HepG2 (cell line): Measurements from ENCODE around the gene NFS1. TPM values are rescaled to one million over a fixed set of nuclear protein-coding genes. Genes with fewer than 3 reads are reported as not detected.

Experiments
- ARID2 ChIP-seq: sonication (generic); formaldehyde crosslinking; IDR thresholded peaks from 2 replicates; pipeline ENCODE4 v1.8.1; 2022; ENCODE audit warnings: mild to moderate bottlenecking, missing genetic modification reagents, borderline replicate concordance
- FLYWCH1 ChIP-seq: sonication (generic); formaldehyde crosslinking; IDR thresholded peaks from 2 replicates; pipeline ENCODE4 v1.8.1; 2023; ENCODE audit warnings: mild to moderate bottlenecking, missing genetic modification reagents
- HCFC1 ChIP-seq: fragments of 150-350 bp; IDR thresholded peaks from 2 replicates; pipeline ENCODE4 v1.6.1; 2014; ENCODE audit warnings: low read depth, low read length
- MIXL1 ChIP-seq: IDR thresholded peaks from 2 replicates; pipeline ENCODE4 v1.6.1; 2016
- RFX1 ChIP-seq: fragments of 450-650 bp; IDR thresholded peaks from 2 replicates; pipeline ENCODE4 v1.6.1; 2017
- U2AF2 ChIP-seq: fragments of 200-400 bp; formaldehyde crosslinking; IDR thresholded peaks from 2 replicates; pipeline ENCODE4 v1.6.1; 2017; ENCODE audit warnings: low read depth, mild to moderate bottlenecking, low read length
- ZBTB42 ChIP-seq: sonication (generic); formaldehyde crosslinking; IDR thresholded peaks from 2 replicates; pipeline ENCODE4 v1.5.0; 2020; ENCODE audit warnings: mild to moderate bottlenecking, missing genetic modification reagents
- ZNF451 ChIP-seq: sonication (generic); formaldehyde crosslinking; IDR thresholded peaks from 2 replicates; pipeline ENCODE4 v1.5.0; 2020; ENCODE audit warnings: mild to moderate bottlenecking, missing genetic modification reagents
- ZNF761 ChIP-seq: sonication (generic); formaldehyde crosslinking; conservative IDR thresholded peaks from 2 replicates; pipeline ENCODE4 v1.4.0; 2020; ENCODE audit warnings: mild to moderate bottlenecking, missing genetic modification reagents
- polyA plus RNA-seq, 8 experiments: library from polyadenylated mRNA; depleted of rRNA in 3 of 8; stranded (reverse) in 7 of 8; unstranded in 1 of 8; fragments of >200 nt; fragmentation: Illumina TruSeq in 4 of 8; extraction: Trizol in 4 of 8; gene quantifications; 2 replicates each; pipeline versions ENCODE4 v1.2.1 to v1.2.3, GENCODE V29; 2011 to 2016; ENCODE audit warnings: low read depth in 4 of 8, missing spikeins in 1 of 8, mixed read lengths in 1 of 8; ENCODE audit not compliant: insufficient read depth in 1 of 8
- total RNA-seq, 5 experiments: library from RNA; depleted of rRNA; stranded (reverse); fragments of >200 nt; fragmentation: Illumina TruSeq; extraction: Trizol; gene quantifications; 2 replicates each; pipeline ENCODE4 v1.2.3, GENCODE V29; 2016; ENCODE audit warnings: low read depth in 1 of 5
- TF ChIP-seq, protein P1 (sequence below): IDR thresholded peaks from 2 replicates; pipeline ENCODE4 v1.6.1; 2012; ENCODE audit warnings: inconsistent platforms
- TF ChIP-seq, protein P2 (sequence below): sonication (generic); formaldehyde crosslinking; IDR thresholded peaks from 2 replicates; pipeline ENCODE4 v1.4.0; 2020; ENCODE audit warnings: low read depth, mild to moderate bottlenecking, missing genetic modification reagents
- TF ChIP-seq, protein P3 (sequence below): sonication (generic); formaldehyde crosslinking; IDR thresholded peaks from 2 replicates; pipeline ENCODE4 v1.9.0; 2022; ENCODE audit warnings: low read depth, missing genetic modification reagents
- TF ChIP-seq, protein P4 (sequence below): sonication (generic); formaldehyde crosslinking; IDR thresholded peaks from 2 replicates; pipeline ENCODE4 v1.4.0; 2020; ENCODE audit warnings: missing genetic modification reagents, borderline replicate concordance
- TF ChIP-seq, protein P5 (sequence below): sonication (generic); formaldehyde crosslinking; IDR thresholded peaks from 2 replicates; pipeline ENCODE4 v1.8.0; 2022; ENCODE audit warnings: mild to moderate bottlenecking, missing genetic modification reagents, borderline replicate concordance
- TF ChIP-seq, protein P6 (sequence below): sonication (generic); formaldehyde crosslinking; IDR thresholded peaks from 2 replicates; pipeline ENCODE4 v1.4.0; 2020; ENCODE audit warnings: mild to moderate bottlenecking, missing genetic modification reagents
- TF ChIP-seq, protein P7 (sequence below): sonication (generic); formaldehyde crosslinking; IDR thresholded peaks from 2 replicates; pipeline ENCODE4 v1.5.0; 2020; ENCODE audit warnings: missing genetic modification reagents, mild to moderate bottlenecking, borderline replicate concordance
- TF ChIP-seq, protein P8 (sequence below): sonication (generic); formaldehyde crosslinking; IDR thresholded peaks from 2 replicates; pipeline ENCODE4 v1.4.0; 2020; ENCODE audit warnings: missing genetic modification reagents, low read depth, mild to moderate bottlenecking, borderline replicate concordance

The NFS1 gene
- total and polyA plus RNA-seq, 2 of the 13 experiments (the other 11 are each of a cell fraction or from before 2014, with no cell fraction given): 65.9 to 88.1 TPM

DNA sequence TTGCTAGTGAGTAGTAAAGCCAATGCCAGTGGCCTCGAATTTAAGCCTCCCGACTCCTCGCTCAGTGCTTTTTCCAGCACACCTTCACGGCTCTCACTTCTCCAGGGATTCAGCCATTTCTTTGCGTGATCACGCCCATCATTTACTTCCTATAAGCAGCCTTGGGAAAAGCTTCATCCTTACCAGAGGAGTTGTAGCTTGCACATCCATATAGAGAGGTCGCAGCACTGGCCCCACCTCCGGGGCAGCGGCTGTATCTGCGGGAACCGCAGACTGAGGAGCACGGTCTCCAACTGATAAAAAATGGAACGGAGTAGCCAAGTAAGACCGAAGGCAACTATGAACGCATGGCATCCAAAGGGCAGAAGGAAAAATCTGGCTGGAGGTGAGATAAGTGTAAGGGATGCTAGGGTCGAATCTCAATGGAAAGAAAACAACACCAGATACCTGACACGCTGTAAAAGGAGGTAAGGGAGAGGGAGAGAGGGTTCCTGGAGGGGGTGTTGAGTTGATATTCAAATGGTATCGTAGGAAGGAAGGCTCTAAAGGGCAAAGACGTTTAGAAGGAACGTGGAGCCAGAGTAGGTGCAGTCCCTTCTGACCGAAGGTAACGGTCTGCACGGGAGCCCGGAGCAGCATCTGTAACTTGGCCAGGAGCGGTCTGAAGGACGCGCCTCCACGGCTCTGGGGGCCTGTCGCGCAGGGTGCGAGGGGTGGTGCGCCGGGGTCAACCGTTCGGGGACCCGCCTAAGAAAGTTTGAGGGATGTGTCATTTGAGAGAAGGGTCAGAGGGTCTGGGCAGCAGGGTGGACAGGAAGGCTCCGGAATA, 640 bp downstream of the NFS1 start (continued):
- TF ChIP-seq ZNF761: 0 out of 2 replicates have a peak, but pooled peaks have one; percentile 1
- no peak for TF ChIP-seq ARID2 (CRISPR knock-in tag)
- TF ChIP-seq, protein P1, sequence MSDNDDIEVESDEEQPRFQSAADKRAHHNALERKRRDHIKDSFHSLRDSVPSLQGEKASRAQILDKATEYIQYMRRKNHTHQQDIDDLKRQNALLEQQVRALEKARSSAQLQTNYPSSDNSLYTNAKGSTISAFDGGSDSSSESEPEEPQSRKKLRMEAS: no peak
- TF ChIP-seq, protein P2, sequence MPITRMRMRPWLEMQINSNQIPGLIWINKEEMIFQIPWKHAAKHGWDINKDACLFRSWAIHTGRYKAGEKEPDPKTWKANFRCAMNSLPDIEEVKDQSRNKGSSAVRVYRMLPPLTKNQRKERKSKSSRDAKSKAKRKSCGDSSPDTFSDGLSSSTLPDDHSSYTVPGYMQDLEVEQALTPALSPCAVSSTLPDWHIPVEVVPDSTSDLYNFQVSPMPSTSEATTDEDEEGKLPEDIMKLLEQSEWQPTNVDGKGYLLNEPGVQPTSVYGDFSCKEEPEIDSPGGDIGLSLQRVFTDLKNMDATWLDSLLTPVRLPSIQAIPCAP (CRISPR knock-in tag): peak; percentile 84
- TF ChIP-seq, protein P3, sequence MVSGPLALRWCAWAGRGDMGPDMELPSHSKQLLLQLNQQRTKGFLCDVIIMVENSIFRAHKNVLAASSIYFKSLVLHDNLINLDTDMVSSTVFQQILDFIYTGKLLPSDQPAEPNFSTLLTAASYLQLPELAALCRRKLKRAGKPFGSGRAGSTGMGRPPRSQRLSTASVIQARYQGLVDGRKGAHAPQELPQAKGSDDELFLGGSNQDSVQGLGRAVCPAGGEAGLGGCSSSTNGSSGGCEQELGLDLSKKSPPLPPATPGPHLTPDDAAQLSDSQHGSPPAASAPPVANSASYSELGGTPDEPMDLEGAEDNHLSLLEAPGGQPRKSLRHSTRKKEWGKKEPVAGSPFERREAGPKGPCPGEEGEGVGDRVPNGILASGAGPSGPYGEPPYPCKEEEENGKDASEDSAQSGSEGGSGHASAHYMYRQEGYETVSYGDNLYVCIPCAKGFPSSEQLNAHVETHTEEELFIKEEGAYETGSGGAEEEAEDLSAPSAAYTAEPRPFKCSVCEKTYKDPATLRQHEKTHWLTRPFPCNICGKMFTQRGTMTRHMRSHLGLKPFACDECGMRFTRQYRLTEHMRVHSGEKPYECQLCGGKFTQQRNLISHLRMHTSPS (CRISPR knock-in tag): no peak
- TF ChIP-seq, protein P4, sequence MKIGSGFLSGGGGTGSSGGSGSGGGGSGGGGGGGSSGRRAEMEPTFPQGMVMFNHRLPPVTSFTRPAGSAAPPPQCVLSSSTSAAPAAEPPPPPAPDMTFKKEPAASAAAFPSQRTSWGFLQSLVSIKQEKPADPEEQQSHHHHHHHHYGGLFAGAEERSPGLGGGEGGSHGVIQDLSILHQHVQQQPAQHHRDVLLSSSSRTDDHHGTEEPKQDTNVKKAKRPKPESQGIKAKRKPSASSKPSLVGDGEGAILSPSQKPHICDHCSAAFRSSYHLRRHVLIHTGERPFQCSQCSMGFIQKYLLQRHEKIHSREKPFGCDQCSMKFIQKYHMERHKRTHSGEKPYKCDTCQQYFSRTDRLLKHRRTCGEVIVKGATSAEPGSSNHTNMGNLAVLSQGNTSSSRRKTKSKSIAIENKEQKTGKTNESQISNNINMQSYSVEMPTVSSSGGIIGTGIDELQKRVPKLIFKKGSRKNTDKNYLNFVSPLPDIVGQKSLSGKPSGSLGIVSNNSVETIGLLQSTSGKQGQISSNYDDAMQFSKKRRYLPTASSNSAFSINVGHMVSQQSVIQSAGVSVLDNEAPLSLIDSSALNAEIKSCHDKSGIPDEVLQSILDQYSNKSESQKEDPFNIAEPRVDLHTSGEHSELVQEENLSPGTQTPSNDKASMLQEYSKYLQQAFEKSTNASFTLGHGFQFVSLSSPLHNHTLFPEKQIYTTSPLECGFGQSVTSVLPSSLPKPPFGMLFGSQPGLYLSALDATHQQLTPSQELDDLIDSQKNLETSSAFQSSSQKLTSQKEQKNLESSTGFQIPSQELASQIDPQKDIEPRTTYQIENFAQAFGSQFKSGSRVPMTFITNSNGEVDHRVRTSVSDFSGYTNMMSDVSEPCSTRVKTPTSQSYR (CRISPR knock-in tag): no peak
- no peak for TF ChIP-seq MIXL1 (CRISPR knock-in tag)
- TF ChIP-seq HCFC1: no peak
- TF ChIP-seq, protein P5, sequence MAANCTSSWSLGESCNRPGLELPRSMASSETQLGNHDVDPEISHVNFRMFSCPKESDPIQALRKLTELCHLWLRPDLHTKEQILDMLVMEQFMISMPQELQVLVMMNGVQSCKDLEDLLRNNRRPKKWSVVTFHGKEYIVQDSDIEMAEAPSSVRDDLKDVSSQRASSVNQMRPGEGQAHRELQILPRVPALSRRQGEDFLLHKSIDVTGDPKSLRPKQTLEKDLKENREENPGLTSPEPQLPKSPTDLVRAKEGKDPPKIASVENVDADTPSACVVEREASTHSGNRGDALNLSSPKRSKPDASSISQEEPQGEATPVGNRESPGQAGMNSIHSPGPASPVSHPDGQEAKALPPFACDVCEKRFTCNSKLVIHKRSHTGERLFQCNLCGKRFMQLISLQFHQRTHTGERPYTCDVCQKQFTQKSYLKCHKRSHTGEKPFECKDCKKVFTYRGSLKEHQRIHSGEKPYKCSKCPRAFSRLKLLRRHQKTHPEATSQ: 0 out of 2 replicates have a peak, but pooled peaks have one; percentile 22
- TF ChIP-seq ZBTB42: no peak
- no peak for TF ChIP-seq U2AF2
- TF ChIP-seq, protein P6, sequence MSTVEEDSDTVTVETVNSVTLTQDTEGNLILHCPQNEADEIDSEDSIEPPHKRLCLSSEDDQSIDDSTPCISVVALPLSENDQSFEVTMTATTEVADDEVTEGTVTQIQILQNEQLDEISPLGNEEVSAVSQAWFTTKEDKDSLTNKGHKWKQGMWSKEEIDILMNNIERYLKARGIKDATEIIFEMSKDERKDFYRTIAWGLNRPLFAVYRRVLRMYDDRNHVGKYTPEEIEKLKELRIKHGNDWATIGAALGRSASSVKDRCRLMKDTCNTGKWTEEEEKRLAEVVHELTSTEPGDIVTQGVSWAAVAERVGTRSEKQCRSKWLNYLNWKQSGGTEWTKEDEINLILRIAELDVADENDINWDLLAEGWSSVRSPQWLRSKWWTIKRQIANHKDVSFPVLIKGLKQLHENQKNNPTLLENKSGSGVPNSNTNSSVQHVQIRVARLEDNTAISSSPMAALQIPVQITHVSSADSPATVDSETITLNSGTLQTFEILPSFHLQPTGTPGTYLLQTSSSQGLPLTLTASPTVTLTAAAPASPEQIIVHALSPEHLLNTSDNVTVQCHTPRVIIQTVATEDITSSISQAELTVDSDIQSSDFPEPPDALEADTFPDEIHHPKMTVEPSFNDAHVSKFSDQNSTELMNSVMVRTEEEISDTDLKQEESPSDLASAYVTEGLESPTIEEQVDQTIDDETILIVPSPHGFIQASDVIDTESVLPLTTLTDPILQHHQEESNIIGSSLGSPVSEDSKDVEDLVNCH: no peak
- TF ChIP-seq FLYWCH1 (CRISPR knock-in tag): no peak
- TF ChIP-seq, protein P7, sequence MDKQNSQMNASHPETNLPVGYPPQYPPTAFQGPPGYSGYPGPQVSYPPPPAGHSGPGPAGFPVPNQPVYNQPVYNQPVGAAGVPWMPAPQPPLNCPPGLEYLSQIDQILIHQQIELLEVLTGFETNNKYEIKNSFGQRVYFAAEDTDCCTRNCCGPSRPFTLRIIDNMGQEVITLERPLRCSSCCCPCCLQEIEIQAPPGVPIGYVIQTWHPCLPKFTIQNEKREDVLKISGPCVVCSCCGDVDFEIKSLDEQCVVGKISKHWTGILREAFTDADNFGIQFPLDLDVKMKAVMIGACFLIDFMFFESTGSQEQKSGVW (CRISPR knock-in tag): no peak
- TF ChIP-seq RFX1: no peak
- TF ChIP-seq, protein P8, sequence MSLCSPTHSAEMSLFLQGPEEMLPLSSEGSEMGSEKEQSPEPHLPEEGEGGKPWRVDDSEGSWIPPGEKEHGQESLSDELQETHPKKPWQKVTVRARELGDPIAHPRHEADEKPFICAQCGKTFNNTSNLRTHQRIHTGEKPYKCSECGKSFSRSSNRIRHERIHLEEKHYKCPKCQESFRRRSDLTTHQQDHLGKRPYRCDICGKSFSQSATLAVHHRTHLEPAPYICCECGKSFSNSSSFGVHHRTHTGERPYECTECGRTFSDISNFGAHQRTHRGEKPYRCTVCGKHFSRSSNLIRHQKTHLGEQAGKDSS: peak; percentile 14; the same call in 1 of the 2 replicates
- no peak for TF ChIP-seq ZNF451 (CRISPR knock-in tag)
